Neural cell (in vitro differentiated cells): ENCODE results near the gene RAD51B. TPM values are rescaled to one million over a fixed set of nuclear protein-coding genes. Genes with fewer than 3 reads are reported as not detected.

ENCODE experiments used
- H2AFZ ChIP-seq: fragments of 200-600, 300-800 bp; sonication (generic), shearing (Covaris generic); 2 replicates; pipeline ENCODE4 v1.6.0; 2014; ENCODE audit warnings: low read depth, mild to moderate bottlenecking, antibody characterized with exemption, low read length, moderate library complexity
- H3F3A ChIP-seq: fragments of 200-600 bp; shearing (Covaris generic); 2 replicates; pipeline ENCODE4 v1.6.1; 2016; ENCODE audit warnings: mild to moderate bottlenecking, moderate library complexity, mixed read lengths, antibody characterized with exemption, low read length; ENCODE audit not compliant: insufficient read depth, poor library complexity, severe bottlenecking
- H3K27ac ChIP-seq: fragments of 200-600, 300-800 bp; sonication (generic), shearing (Covaris generic); 2 replicates; pipeline ENCODE4 v1.5.1; 2014; ENCODE audit warnings: mild to moderate bottlenecking, low read length, moderate library complexity
- H3K27me3 ChIP-seq: fragments of 300-800, 200-600 bp; sonication (generic), shearing (Covaris generic); 2 replicates; pipeline ENCODE4 v1.6.0; 2014; ENCODE audit warnings: mild to moderate bottlenecking, low read depth, low read length, moderate library complexity; ENCODE audit not compliant: insufficient read depth
- H3K36me3 ChIP-seq: fragments of 300-800, 200-600 bp; sonication (generic), shearing (Covaris generic); 2 replicates; pipeline ENCODE4 v1.5.1; 2014; ENCODE audit warnings: mild to moderate bottlenecking, antibody characterized with exemption, low read length, moderate library complexity; ENCODE audit not compliant: insufficient read depth
- H3K4me2 ChIP-seq: fragments of 300-800, 200-600 bp; sonication (generic), shearing (Covaris generic); 2 replicates; pipeline ENCODE4 v1.6.0; 2014; ENCODE audit warnings: mild to moderate bottlenecking, low read length
- H3K4me3 ChIP-seq: fragments of 300-800, 200-600 bp; sonication (generic), shearing (Covaris generic); 2 replicates; pipeline ENCODE4 v1.5.1; 2014; ENCODE audit warnings: mild to moderate bottlenecking, low read length, moderate library complexity
- H3K79me2 ChIP-seq: fragments of 200-600 bp; shearing (Covaris generic); replicated peaks from 2 replicates; pipeline ENCODE4 v1.6.0; 2014; ENCODE audit warnings: mild to moderate bottlenecking, low read length, moderate library complexity; ENCODE audit not compliant: insufficient read depth
- H3K9ac ChIP-seq: fragments of 300-800, 200-600 bp; sonication (generic), shearing (Covaris generic); 2 replicates; pipeline ENCODE4 v1.6.1; 2016; ENCODE audit warnings: mild to moderate bottlenecking, low read length, mixed read lengths
- H3K9me2 ChIP-seq: fragments of 200-600 bp; shearing (Covaris generic); 2 replicates; pipeline ENCODE4 v1.6.1; 2016; ENCODE audit warnings: mild to moderate bottlenecking, low read length, mixed read lengths; ENCODE audit not compliant: insufficient read depth
- H3K9me3 ChIP-seq: fragments of 200-600, 300-800 bp; sonication (generic), shearing (Covaris generic); 2 replicates; pipeline ENCODE4 v1.6.1; 2016; ENCODE audit warnings: mild to moderate bottlenecking, mixed run types, low read length, moderate library complexity, mixed read lengths
- H4K20me1 ChIP-seq: fragments of 200-600 bp; shearing (Covaris generic); 2 replicates; pipeline ENCODE4 v1.6.1; 2016; ENCODE audit warnings: mild to moderate bottlenecking, mixed run types; ENCODE audit not compliant: insufficient read depth
- EP300 ChIP-seq: fragments of 450-650 bp; conservative IDR thresholded peaks from 2 replicates; pipeline ENCODE4 v1.6.1; 2014; ENCODE audit warnings: antibody characterized with exemption, mild to moderate bottlenecking, moderate library complexity; ENCODE audit not compliant: poor library complexity, severe bottlenecking
- EZH2 ChIP-seq: fragments of 200-600, 300-800 bp; shearing (Covaris generic), sonication (generic); IDR thresholded peaks from 2 replicates; pipeline ENCODE4 v1.6.1; 2014; ENCODE audit warnings: antibody characterized with exemption, low read length, borderline replicate concordance, mild to moderate bottlenecking; ENCODE audit not compliant: insufficient read depth, poor library complexity, severe bottlenecking
- MXI1 ChIP-seq: fragments of 450-650 bp; conservative IDR thresholded peaks from 2 replicates; pipeline ENCODE4 v1.6.1; 2014; ENCODE audit warnings: antibody characterized with exemption, mild to moderate bottlenecking; ENCODE audit not compliant: poor library complexity, severe bottlenecking
- POLR2AphosphoS5 ChIP-seq: IDR thresholded peaks from 2 replicates; pipeline ENCODE4 v1.6.1; 2012
- RAD21 ChIP-seq: fragments of 450-650 bp; conservative IDR thresholded peaks from 2 replicates; pipeline ENCODE4 v1.6.1; 2014; ENCODE audit warnings: antibody characterized with exemption, mild to moderate bottlenecking, moderate library complexity
- SMC3 ChIP-seq: fragments of 450-650 bp; conservative IDR thresholded peaks from 2 replicates; pipeline ENCODE4 v1.6.1; 2014; ENCODE audit warnings: antibody characterized with exemption, mild to moderate bottlenecking, moderate library complexity; ENCODE audit not compliant: poor library complexity
- TAF1 ChIP-seq: IDR thresholded peaks from 2 replicates; pipeline ENCODE4 v1.6.1; 2012; ENCODE audit warnings: low read depth
- polyA plus RNA-seq: library from polyadenylated mRNA; depleted of rRNA; stranded (reverse); fragments of >200 nt; gene quantifications from 2 replicates; pipeline ENCODE4 v1.2.3, GENCODE V29; 2014
- TF ChIP-seq, protein P1 (sequence below): fragments of 450-650 bp; IDR thresholded peaks from 2 replicates; pipeline ENCODE4 v1.5.1; 2014; ENCODE audit warnings: antibody characterized with exemption, mild to moderate bottlenecking, moderate library complexity; ENCODE audit not compliant: poor library complexity, severe bottlenecking
- TF ChIP-seq, protein P2 (sequence below): IDR thresholded peaks from 2 replicates; pipeline ENCODE4 v1.6.1; 2012; ENCODE audit warnings: borderline replicate concordance

RAD51B gene
- polyA plus RNA-seq, 1 donor from 2014 or later = 3.1 TPM

DNA sequence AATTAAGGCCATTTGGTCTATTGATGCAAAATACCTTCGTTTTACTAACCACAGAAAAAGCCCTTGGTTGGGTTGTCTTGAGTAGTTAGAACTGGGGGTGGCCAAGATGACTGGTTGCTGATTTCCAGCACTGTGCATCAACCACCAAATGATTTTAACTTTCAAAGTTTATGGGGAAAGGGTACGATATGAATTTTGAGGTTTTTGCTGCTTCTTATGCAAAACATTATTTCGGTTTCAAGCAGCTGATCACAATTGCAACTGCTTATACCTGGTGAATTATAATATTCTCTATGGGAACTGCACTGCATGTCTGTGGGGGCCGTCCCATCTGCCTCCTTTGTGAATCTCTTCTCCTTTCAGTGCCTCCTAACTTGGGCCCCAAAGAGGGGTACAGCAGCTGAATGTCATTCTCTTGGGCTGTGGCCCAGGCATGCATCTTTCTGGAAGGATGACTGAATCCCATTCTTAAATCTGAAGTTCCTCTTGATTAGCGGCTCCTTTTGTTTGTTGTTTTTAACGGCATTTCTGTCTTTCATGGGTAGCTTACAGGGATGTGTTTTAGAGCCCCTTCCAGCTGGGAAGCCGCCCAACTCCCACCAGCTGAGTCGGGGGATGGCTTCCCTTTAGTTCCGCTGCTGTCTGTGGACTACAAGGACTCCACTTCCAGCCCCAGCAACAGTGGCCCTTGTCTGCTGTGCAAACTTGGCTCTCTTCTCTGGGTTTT, 493.5 kb downstream of the RAD51B start:
- H3K9me3 ChIP-seq = no peaks in the 10 kb centered on the region
- no peaks in the 10 kb centered on the region for H3K79me2 ChIP-seq
- no peak overlapping the region for H3K27ac ChIP-seq
- H3K4me3 ChIP-seq = no peak overlapping the region
- no peak overlapping the region for H2AFZ ChIP-seq
- no peaks in the 10 kb centered on the region for H4K20me1 ChIP-seq
- no peaks in the 10 kb centered on the region for H3K27me3 ChIP-seq
- no peak overlapping the region for H3K4me2 ChIP-seq
- H3K36me3 ChIP-seq = no peaks in the 10 kb centered on the region
- no peak overlapping the region for H3K9ac ChIP-seq
- H3F3A ChIP-seq = no peaks in the 10 kb centered on the region
- H3K9me2 ChIP-seq = no peaks in the 10 kb centered on the region
- TF ChIP-seq SMC3 (no peak), EZH2 (no peak), POLR2AphosphoS5 (no peak), EP300 (no peak), MXI1 (no peak)
- TF ChIP-seq, protein P1, sequence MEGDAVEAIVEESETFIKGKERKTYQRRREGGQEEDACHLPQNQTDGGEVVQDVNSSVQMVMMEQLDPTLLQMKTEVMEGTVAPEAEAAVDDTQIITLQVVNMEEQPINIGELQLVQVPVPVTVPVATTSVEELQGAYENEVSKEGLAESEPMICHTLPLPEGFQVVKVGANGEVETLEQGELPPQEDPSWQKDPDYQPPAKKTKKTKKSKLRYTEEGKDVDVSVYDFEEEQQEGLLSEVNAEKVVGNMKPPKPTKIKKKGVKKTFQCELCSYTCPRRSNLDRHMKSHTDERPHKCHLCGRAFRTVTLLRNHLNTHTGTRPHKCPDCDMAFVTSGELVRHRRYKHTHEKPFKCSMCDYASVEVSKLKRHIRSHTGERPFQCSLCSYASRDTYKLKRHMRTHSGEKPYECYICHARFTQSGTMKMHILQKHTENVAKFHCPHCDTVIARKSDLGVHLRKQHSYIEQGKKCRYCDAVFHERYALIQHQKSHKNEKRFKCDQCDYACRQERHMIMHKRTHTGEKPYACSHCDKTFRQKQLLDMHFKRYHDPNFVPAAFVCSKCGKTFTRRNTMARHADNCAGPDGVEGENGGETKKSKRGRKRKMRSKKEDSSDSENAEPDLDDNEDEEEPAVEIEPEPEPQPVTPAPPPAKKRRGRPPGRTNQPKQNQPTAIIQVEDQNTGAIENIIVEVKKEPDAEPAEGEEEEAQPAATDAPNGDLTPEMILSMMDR = no peak

DNA sequence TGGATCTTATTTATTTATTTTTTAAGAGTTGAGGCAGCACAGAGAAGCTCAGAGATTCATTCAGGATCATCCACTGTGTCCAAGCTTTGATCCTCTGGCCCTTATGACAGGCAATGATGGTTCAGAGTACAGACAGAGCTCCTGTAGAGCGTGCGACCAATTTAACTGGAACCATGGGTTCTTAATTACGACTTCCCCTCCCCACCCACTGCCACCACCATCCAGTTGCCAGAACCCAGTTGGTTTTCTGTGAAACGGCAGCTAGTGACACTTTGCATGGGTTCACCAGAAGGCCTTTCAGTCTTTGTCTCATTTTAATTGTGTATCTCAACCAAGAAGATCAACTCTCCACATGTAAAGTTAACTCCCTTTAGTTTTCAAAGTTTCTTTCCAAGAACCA, 495.1 kb downstream of the RAD51B start:
- Histone ChIP-seq H3K79me2 (no peaks in the 10 kb centered on the region), H3F3A (no peaks in the 10 kb centered on the region), H3K4me3 (no peak overlapping the region), H3K9ac (no peak overlapping the region), H3K36me3 (no peaks in the 10 kb centered on the region), H3K9me2 (no peaks in the 10 kb centered on the region), H2AFZ (no peak overlapping the region), H3K4me2 (no peak overlapping the region), H3K27ac (no peak overlapping the region), H4K20me1 (no peaks in the 10 kb centered on the region), H3K27me3 (no peaks in the 10 kb centered on the region), H3K9me3 (no peaks in the 10 kb centered on the region)
- TF ChIP-seq, protein P2, sequence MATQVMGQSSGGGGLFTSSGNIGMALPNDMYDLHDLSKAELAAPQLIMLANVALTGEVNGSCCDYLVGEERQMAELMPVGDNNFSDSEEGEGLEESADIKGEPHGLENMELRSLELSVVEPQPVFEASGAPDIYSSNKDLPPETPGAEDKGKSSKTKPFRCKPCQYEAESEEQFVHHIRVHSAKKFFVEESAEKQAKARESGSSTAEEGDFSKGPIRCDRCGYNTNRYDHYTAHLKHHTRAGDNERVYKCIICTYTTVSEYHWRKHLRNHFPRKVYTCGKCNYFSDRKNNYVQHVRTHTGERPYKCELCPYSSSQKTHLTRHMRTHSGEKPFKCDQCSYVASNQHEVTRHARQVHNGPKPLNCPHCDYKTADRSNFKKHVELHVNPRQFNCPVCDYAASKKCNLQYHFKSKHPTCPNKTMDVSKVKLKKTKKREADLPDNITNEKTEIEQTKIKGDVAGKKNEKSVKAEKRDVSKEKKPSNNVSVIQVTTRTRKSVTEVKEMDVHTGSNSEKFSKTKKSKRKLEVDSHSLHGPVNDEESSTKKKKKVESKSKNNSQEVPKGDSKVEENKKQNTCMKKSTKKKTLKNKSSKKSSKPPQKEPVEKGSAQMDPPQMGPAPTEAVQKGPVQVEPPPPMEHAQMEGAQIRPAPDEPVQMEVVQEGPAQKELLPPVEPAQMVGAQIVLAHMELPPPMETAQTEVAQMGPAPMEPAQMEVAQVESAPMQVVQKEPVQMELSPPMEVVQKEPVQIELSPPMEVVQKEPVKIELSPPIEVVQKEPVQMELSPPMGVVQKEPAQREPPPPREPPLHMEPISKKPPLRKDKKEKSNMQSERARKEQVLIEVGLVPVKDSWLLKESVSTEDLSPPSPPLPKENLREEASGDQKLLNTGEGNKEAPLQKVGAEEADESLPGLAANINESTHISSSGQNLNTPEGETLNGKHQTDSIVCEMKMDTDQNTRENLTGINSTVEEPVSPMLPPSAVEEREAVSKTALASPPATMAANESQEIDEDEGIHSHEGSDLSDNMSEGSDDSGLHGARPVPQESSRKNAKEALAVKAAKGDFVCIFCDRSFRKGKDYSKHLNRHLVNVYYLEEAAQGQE = no peak

DNA sequence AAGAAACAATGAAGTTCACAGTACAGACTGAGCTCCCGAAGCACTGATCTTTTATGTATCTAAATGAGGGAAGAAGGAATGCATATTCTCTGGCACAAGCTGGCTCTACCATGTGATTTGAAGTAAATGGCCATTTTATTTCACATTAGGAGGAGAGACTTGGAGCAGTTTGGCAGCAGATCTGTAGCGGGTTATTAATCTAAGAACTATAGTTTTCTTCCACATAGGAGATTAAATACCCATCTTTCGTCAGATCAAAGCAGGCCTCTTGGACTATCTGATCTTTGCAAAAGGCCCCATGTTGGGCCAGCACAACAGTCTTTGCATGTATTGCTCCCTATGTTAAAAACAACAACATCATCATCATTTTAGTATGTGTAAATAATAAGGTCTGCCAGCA, 495.5 kb downstream of the RAD51B start:
- Histone ChIP-seq H3K9ac (no peak overlapping the region), H3K79me2 (no peaks in the 10 kb centered on the region), H3K27me3 (no peaks in the 10 kb centered on the region), H3K27ac (no peak overlapping the region), H3K4me3 (no peak overlapping the region), H3K36me3 (no peaks in the 10 kb centered on the region), H3F3A (no peaks in the 10 kb centered on the region), H3K4me2 (no peak overlapping the region), H3K9me3 (no peaks in the 10 kb centered on the region), H3K9me2 (no peaks in the 10 kb centered on the region), H2AFZ (no peak overlapping the region), H4K20me1 (no peaks in the 10 kb centered on the region)
- TF ChIP-seq, protein P1 = no peak
- TF ChIP-seq SMC3 (no peak), POLR2AphosphoS5 (no peak), RAD21 (no peak), EZH2 (no peak), MXI1 (no peak), EP300 (no peak), TAF1 (no peak)
- TF ChIP-seq, protein P2 = no peak
